HT1080 (cell line): ENCODE measurements around the gene MED17. TPM values are rescaled to one million over a fixed set of nuclear protein-coding genes. Genes with fewer than 3 reads are reported as not detected.
"Not testable (repeated sequence)": the region's sequence is repeated elsewhere in the genome, so short reads cannot be mapped to it uniquely, and the experiment has no call there.

Experiments used
- DNase-seq: peaks from one replicate; pipeline ENCODE4 v3.0.0-alpha.2; 2015; ENCODE audit warnings: low read depth
- polyA plus RNA-seq, 2 experiments: library from polyadenylated mRNA; depleted of rRNA; stranded (reverse); fragments of >200 nt; gene quantifications; 2 replicates each; pipeline ENCODE4 v1.2.3, GENCODE V29; 2015
- total RNA-seq: library from RNA; depleted of rRNA; stranded (reverse); fragments of >200 nt; shearing (Covaris generic); gene quantifications from 2 replicates; pipeline ENCODE4 v1.2.3, GENCODE V29; 2014; rRNA removed

MED17 gene
- 26.8 and 28.6 TPM in 2 replicates for total RNA-seq
- 27.3 and 31.1 TPM in 2 replicates for polyA plus RNA-seq (2015; cell fraction: cytosol; rRNA removed)
- polyA plus RNA-seq (2015; cell fraction: nucleus; rRNA removed): 82.4 and 89.7 TPM in 2 replicates

DNA sequence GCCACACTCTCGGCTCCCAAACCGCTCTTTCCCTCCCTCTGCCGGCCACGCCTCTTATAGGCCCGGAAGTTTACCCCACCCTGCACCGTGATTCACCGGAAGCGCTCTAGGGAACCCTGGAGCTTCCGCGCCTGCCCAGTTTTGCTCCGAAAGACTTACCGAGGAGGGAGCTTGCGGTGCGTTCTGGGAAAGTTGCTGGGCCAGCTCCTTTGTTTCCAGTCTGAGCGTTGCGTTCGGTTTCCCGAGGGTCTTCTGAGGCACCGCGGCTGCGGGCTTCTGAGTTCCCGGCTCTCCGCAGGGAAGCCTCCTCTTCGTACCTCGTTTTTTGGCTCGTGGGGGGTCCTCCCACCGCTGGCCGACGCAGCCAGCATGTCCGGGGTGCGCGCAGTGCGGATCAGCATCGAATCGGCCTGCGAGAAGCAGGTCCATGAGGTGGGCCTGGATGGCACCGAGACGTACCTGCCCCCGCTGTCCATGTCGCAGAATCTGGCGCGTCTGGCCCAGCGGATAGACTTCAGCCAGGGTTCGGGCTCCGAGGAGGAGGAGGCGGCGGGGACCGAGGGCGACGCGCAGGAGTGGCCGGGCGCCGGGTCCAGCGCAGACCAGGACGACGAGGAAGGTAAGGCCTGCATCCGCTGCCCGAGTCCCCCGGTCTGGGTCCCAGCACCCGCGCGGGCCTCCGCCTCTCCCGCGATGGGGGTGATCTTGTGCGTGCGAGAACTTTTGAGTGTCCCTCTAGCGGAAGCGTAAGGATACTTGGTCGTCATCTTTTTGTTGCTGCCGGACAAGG lies at the start of gene MED17:
Gene MED17, plus strand, starts transcription at position 138 of the 790 bp plus-strand sequence. Its CDS starts 232 bp downstream, at position 370.
- peak; percentile 91 for DNase-seq

DNA sequence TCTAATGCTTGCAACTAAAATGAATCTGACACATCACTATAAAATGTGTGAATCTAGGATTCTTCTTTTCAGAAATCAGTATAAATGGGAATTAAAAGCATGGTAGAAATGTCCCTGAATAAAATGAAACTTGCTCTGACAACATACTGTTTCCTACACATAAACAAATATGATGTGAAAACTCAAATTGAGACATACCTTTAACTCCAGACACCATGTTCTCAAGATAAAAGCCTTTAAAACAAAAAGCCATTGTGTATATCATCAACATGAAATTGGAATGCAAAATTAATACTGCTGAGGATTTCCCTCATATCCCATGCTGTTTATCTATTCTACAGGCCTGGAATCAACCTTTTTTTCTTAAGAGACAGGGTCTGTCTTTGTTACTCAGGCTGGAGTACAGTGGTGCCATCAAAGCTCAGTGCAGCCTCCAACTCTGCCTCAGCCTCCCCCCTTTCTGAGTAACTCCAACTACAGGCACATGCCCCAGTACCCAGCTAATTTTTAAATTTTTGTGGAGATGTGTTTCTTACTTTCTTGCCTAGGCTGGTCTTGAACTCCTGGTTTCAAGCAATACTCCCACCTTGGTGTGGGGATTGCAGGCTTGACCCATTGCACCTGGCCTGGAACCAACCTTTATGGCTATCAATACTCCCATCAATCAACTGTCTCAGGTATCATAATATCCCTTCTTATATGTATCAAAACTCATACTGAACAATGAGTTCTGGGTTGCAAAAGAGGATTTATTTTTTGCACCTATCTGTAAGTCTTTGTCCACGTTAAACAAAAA lies 49.5 kb upstream of the MED17 start:
- no peak for DNase-seq

DNA sequence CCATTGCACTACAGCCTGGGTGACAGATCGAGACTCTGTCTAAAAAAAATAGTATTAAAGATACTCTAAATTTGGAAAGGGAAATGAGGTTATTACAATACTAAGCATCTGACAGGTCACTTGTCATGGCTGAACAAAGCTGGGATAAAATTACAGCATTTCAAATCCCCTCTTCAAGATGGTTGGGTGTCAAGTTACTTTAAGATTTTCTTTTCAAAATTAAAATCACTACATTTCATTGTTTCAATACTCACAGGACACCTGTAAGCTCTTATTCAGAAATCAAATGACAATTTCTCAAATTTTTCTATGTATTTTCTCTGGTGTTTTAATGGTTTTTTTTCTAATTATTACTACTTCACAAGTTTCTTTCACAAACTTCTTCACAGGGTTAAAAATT lies 48.5 kb upstream of the MED17 start:
- DNase-seq: no peak

DNA sequence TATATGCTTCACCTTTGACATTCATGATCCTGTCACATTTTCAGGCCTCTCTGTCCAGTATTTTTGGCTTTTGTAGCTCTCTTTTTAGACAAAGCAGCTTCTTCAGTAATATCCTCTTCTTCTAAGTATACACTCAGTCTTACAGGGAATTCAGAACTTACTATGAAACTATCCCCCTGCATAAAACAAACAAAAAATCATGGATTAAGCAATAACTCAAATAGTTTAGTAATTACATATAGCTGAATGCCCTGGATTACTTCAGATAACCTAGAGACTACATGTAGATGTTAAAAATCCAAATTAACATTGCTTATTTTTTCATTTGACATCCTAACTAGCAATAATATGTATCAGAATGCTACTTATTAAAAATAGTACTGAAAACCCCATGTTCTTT lies 48.0 kb upstream of the MED17 start:
- DNase-seq: no peak

GRCh38 chr11:93737904-93738612 lies 46.0 kb upstream of the MED17 start:
- peak; percentile 70 for DNase-seq

DNA sequence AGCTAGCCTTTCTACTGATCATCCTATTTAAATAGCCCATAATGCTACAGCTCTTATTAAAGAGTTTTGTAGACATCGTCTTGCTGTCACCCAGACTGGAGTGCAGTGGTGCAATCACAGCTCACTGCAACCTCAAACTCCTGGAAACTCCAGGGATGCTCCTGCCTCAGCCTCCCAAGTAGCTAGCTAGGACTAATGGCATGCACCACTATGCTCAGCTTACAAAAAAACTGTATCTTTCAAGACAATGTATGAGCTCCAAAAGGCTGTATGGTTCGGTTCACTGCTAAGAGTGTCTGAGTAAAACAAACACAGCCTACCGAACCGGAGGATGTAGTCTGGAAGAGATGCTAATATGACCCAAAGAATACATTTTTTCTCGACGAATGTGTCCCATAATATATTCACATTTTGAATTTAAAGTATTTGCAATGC lies 45.4 kb upstream of the MED17 start:
- DNase-seq: no peak

- peak; percentile 60 for DNase-seq
Measured at GRCh38 chr11:93740031-93740729, 43.9 kb upstream of the MED17 start.

- DNase-seq: peak; percentile 64
Measured at GRCh38 chr11:93740730-93741093, 43.4 kb upstream of the MED17 start.

GRCh38 chr11:93741094-93741881 lies 42.8 kb upstream of the MED17 start, which contains the start of the genes C11orf54 and TAF1D:
Gene C11orf54 (plus strand): TSS chr11:93741672. CDS start chr11:93747394, 5,722 bp downstream.
Gene TAF1D (minus strand): TSS chr11:93741495. CDS start chr11:93739304, 2,191 bp downstream.
- peak; percentile 95 for DNase-seq

DNA sequence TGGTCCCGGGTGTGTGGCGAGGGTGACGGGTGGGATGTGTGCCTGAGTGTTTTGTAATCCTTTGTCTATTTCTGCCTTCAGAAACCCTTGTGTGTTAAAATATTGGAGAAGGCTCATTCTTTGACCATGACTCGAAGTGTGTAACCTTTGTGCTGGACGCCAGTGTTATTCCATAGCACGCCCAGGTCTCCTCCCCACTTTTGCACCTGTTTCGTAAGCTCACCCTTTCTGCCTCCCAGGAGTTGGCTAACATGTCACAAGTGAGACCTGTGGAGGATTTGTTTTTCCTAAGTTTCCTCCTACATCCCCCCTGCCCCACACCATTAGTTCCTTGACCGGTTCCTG lies 42.2 kb upstream of the MED17 start:
- no peak for DNase-seq

GRCh38 chr11:93743291-93743690 lies 40.8 kb upstream of the MED17 start:
- DNase-seq: no peak

- no peak for DNase-seq
Measured at GRCh38 chr11:93744669-93745004, 39.4 kb upstream of the MED17 start.

- DNase-seq: not testable (repeated sequence)
Measured at GRCh38 chr11:93745005-93745755, 38.9 kb upstream of the MED17 start.

GRCh38 chr11:93746101-93746500 lies 38.0 kb upstream of the MED17 start:
- DNase-seq: no peak

GRCh38 chr11:93747122-93747521 lies 37.0 kb upstream of the MED17 start:
- no peak for DNase-seq

DNA sequence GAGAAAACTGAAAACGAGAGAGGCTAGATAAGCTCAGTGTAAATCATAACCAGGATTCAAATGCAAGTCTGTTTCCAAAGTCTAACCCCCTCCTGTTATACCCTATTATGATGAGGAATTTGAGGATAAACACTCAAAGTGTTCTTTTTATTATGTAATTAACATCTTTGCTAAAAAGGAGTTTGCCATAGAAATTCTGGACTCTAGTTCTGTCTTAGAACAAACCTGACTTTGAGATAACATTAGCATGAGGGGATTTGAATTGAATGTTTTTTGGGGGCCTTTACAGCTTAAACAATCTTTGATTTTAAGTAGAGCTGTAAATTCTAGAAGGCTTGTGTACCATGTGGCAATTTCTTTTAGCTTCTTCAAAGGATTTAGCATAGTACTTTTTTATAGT lies 33.1 kb upstream of the MED17 start:
- no peak for DNase-seq

- no peak for DNase-seq
Measured at GRCh38 chr11:93753241-93753640, 30.8 kb upstream of the MED17 start.

DNA sequence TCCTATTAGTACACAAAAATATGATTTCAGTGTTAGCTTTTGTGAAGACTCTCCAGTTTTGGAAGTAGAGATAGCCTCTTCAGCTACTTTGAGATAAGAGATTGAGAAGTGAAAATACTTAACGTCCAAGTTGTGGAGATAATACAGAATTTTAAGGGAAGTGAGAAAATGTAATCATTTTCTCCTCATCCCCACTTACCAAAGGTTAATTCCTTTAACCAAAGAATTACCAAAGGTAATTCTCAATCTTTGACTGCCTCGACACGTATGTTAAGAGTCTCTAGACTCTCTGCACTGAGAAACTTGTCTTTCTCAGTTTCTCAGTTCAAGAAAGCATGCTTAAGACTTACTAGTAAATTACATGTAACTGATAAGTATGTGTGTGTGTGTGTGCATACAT lies 27.3 kb upstream of the MED17 start:
- DNase-seq: no peak

DNA sequence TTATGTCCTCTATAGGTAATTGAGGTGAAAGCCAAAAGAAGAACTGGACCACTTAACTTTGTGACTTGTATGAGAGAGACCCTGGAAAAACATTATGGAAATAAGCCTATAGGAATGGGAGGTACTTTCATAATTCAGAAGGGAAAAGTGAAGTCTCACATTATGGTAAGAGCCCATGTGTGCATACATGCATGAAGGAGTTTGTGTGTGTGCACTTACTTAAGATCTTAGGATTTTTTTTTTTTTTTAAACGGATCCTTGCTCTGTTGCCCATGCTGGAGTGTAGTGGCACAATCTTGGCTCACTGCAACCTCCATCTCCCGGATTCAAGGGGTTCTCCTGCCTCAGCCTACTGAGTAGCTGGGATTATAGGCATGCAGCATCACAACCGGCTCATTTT lies 26.8 kb upstream of the MED17 start:
- DNase-seq: no peak
